ENCODE measurements around the gene WNK2.
"Not testable (repeated sequence)": the region's sequence is repeated elsewhere in the genome, so short reads cannot be mapped to it uniquely, and the experiment has no call there.

WNK2 gene

GRCh38 chr9:93315118-93315517, 131.2 kb downstream of the WNK2 start:
- no peak for DNase-seq

- DNase-seq = no peak
Measured at GRCh38 chr9:93315960-93316359, 132.0 kb downstream of the WNK2 start.

- no peak for DNase-seq
Measured at GRCh38 chr9:93316726-93317494, 133.0 kb downstream of the WNK2 start.

DNA sequence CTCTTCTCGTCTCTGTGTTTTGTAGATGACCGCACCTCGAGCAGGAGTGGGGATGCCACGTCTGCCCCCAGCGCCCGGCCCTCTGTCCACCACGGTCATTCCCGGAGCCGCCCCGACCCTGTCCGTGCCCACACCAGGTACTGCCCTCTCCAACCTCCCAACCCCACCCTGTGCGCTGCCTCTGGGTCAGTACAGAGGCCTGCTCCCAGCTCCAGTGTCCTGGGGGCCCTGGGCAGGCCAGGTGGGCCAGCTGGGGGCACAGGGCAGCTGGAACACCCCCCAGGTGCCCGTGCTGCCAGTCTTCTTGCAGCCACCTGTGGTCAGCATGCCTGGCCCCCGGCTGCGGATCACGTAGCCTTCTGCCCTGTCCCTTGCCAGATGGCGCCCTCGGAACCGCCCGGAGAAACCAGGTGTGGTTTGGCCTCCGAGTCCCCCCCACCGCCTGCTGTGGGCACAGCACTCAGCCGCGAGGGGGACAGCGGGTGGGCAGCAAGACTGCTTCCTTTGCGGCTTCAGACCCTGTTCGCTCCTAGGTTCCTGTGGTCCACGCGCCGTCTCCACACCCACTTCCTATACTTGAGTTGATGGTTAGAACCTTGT, 133.7 kb downstream of the WNK2 start:
- no peak for DNase-seq

GRCh38 chr9:93318480-93318879, 134.5 kb downstream of the WNK2 start:
- DNase-seq = no peak

GRCh38 chr9:93319301-93319991, 135.5 kb downstream of the WNK2 start:
- DNase-seq = no peak

DNA sequence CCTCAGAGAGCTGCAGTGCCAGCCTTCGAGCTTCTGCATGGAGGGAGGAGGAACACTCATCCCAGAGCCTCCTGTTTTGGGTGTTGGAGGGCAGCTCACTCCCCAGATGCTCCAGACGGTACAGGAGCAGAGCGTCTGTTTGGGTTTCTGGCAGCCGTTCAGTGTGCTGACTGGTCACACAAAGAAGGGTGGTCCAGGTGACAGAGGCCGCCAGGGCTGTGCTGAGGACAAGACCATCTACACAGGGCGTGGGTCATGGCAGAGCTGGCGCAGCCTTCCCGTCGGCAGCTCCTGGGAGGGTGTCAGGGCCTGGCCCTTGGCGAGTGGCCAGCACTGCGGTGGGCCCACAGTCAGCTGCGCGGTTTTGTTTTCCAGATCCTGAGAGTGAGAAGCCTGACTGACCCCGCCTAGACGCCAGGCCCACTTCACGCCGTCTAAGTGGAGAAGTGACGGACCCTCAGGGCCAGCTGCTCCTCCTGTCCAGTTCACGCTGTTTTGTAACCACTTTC, 136.1 kb downstream of the WNK2 start:
- no peak for DNase-seq

GRCh38 chr9:93320591-93321219, 136.8 kb downstream of the WNK2 start:
- no peak for DNase-seq

GRCh38 chr9:93321220-93321610, 137.3 kb downstream of the WNK2 start:
- no peak for DNase-seq

GRCh38 chr9:93323446-93323954, 139.6 kb downstream of the WNK2 start:
- DNase-seq = not testable (repeated sequence)

DNA sequence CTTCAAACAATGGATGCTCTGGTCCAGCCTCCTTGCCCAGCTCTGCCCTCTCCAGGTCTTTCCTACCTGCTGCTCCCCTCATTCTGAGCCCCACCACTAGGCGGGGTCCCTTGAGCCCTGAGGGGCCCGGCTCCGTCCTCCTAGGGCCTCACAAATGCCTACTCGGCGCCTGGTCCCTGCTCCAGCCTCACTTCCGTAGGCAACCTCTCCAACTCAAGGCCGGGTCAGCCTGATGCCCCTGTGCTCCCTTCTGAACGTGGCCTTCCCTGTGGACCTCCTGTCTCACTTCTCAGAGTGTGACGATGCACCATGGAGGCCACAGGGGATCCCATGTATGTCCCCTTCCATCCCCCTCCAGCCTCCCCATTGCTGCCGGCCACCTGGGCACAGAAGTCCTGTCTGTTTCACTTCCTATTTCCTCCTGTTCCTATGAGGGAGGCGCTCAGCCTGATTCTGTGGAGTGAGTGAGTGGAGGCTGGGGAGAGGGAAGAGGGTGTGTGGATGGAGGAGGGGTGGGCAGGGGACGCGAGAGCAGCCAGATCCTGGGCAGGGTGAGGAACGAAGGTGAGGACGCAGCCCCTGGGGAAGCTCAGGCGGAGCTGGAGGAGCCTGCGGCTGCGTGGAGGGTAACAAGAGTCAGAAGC, 140.4 kb downstream of the WNK2 start:
- no peak for DNase-seq

DNA sequence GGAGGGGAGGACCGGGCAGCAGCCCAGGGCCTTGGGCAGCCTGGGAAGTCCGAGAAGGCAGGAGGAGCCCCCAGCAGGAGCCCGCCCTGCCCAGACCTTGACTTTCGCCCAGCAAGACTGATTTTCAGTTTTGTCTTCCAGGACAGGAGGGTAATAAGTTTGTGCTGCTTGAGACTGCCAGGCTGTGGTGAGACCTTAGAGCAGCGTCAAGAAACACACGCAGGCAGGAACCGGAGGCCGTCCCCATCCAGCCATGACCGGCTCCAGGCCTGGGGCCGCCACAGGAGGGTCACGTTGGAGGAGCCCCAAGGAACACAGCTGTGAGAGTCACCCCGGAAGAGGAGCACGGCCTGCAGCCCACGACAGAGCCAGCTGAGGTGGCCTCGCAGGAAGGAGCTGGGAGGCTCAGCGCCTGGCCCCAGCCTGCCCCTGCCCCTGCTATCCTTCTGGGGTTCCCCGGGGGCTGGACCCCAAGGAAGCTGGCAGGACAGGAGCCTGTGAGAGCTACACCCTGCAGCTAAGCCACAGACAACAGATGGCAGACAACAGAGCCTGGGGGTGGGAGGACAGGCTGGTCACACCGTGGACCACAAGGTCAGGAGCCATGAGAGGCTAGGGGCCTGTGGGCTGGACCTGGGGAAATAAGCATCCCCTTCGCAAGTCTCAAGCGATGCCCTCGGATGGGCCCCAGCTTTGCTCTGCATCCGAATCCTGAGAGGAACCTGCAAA, 141.5 kb downstream of the WNK2 start:
- DNase-seq = no peak

DNA sequence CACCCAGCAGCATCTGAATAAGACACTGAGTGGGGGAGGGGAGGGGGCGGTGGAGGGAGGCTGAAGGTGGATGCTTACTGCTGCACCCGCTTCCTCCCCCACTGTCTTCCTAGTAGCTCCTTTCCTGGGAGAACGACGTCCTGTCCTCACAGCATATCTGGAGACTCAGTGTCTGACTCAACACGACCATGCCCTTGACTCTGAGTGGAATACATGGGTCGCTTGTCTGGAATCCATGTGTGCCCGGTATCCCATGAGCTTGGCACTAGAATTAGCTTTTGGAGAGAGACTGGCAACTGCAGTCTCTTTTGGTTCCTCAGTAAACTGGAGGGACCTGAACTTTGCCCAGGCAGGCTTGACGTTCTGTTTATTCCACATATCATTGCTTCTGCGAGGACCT, 142.1 kb downstream of the WNK2 start:
- DNase-seq = no peak

GRCh38 chr9:93326654-93327053, 142.7 kb downstream of the WNK2 start:
- no peak for DNase-seq

DNA sequence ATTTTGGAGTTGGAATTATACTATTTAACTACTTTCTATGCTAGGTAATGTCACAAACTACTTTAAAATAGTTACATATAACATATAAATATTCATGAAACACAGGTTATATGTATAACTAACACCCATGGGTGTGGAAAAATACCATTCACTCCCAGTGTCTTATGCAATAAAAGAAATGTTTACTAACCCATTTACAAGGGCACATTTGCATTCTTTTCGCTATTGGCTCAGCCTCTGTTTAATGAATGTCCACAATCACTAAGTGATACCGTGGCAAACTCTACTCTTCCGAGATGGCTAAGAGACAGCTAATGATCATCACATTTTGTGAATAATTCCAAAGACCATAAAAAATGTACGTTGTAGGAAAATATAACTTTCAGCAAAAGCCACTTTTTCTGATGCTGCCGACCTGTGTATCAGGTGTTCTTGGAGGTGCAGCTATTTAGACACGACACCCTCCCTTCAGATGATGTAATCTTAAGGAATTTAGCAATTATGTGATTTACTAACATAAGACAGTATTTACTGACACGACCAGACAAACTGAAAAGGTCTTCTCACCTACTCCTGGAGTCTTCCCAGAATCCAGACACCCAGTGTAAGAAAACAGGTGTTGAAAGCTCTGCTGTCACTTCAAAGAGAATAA, 145.8 kb downstream of the WNK2 start:
- DNase-seq = no peak

GRCh38 chr9:93332317-93332716, 148.4 kb downstream of the WNK2 start:
- no peak for DNase-seq

DNA sequence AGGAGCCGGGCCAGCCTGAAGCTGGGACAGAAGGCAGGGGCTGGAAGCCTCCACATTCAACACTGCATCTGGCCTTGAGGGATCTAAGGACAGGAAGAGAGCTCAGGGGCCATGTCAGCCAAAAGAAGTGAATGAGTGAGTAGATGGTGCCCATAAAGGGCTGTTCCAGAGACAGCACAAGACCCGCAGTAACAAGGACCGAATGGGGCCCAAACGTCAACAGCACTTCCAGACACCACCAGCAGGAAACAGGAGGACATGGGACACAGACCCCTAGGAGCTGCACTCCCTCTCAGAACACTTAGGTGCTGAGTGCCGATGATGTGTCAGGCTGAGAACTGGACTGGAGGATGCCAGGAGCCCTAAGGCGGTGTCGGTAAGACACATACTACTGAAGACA, 152.8 kb downstream of the WNK2 start:
- no peak for DNase-seq

- not testable (repeated sequence) for DNase-seq
Measured at GRCh38 chr9:93338196-93338595, 154.3 kb downstream of the WNK2 start.

- no peak for DNase-seq
Measured at GRCh38 chr9:93340091-93340490, 156.2 kb downstream of the WNK2 start.

DNA sequence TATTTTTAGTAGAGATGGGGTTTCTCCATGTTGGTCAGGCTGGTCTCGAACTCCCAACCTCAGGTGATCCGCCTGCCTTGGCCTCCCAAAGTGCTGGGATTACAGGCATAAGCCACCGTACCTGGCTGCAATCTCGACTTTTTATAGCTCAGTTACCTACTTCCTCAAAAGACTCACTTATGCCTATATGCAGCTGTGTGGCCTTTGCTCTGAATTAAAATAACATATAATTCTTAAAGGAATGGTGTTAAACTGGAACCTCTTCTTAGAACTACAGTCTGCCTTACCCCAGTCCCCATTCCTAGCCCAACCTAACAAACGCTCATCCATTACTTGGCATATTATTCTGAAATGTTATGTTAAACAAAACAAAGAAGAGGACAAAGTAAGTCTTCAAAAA, 157.9 kb downstream of the WNK2 start:
- DNase-seq = not testable (repeated sequence)

- DNase-seq = not testable (repeated sequence)
Measured at GRCh38 chr9:93342428-93342827, 158.5 kb downstream of the WNK2 start.

Data from inflammatory macrophage treated with lipopolysaccharide for 4 hours (primary cell).